Erythroblast (primary cell): ENCODE results near the gene QRFP.
"Not testable (repeated sequence)": the region's sequence is repeated elsewhere in the genome, so short reads cannot be mapped to it uniquely, and the experiment has no call there.

ENCODE experiments used
- GATA1 ChIP-seq: IDR thresholded peaks from 2 replicates; pipeline ENCODE4 v1.6.1; 2011; ENCODE audit warnings: low read depth, mild to moderate bottlenecking, control low read depth, low read length, moderate library complexity
- POLR2A ChIP-seq: IDR thresholded peaks from 2 replicates; pipeline ENCODE4 v1.6.1; 2011; ENCODE audit warnings: mild to moderate bottlenecking, low read length

DNA sequence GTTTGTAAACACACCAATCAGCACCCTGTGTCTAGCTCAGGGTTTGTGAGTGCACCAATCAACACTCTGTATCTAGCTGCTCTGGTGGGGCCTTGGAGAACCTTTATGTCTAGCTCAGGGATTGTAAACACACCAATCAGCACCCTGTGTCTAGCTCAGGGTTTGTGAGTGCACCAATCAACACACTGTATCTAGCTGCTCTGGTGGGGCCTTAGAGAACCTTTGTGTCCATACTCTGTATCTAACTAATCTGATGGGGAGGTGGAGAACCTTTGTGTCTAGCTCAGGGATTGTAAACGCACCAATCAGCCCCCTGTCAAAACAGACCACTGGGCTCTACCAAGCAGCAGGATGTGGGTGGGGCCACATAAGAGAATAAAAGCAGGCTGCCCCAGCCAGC lies 14.1 kb upstream of the QRFP start:
- TF ChIP-seq POLR2A, GATA1: not testable (repeated sequence)
